NB4 (cell line): ENCODE results near the gene RPS15.
"Not testable (repeated sequence)": the region's sequence is repeated elsewhere in the genome, so short reads cannot be mapped to it uniquely, and the experiment has no call there.

ENCODE experiments used
- DNase-seq: peaks from one replicate; pipeline ENCODE4 v3.0.0; 2010; ENCODE audit warnings: low read depth
- H3K4me3 ChIP-seq: one replicate; pipeline ENCODE4 v1.5.1; 2011; ENCODE audit warnings: mild to moderate bottlenecking, low read depth, low read length, moderate library complexity
- CTCF ChIP-seq: IDR thresholded peaks from one replicate; pipeline ENCODE4 v1.5.1; 2012; ENCODE audit warnings: low read depth, low read length
- MYC ChIP-seq: IDR thresholded peaks from 2 replicates; pipeline ENCODE4 v1.6.1; 2011; ENCODE audit warnings: low read depth, low read length
- POLR2A ChIP-seq: IDR thresholded peaks from 2 replicates; pipeline ENCODE4 v1.6.1; 2011; ENCODE audit warnings: mild to moderate bottlenecking; ENCODE audit not compliant: insufficient read length; ENCODE audit errors: extremely low read depth
- TF ChIP-seq, protein P1 (sequence below): IDR thresholded peaks from 2 replicates; pipeline ENCODE4 v1.6.1; 2011; ENCODE audit warnings: low read depth, low read length

The RPS15 gene

GRCh38 chr19:1435378-1435989 lies 2.7 kb upstream of the RPS15 start:
- no peak for TF ChIP-seq MYC
- TF ChIP-seq CTCF: no peak
- no peak for TF ChIP-seq POLR2A
- TF ChIP-seq, protein P1, sequence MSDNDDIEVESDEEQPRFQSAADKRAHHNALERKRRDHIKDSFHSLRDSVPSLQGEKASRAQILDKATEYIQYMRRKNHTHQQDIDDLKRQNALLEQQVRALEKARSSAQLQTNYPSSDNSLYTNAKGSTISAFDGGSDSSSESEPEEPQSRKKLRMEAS: no peak
- no peak overlapping the region for H3K4me3 ChIP-seq
- DNase-seq: no peak

- no peak for DNase-seq
- TF ChIP-seq POLR2A: no peak
- TF ChIP-seq, protein P1: no peak
- no peak for TF ChIP-seq CTCF
- no peak for TF ChIP-seq MYC
- H3K4me3 ChIP-seq: no peak overlapping the region
Measured at GRCh38 chr19:1437609-1438008, 587 bp upstream of the RPS15 start.

GRCh38 chr19:1438933-1439354 lies 748 bp downstream of the RPS15 start:
- TF ChIP-seq CTCF (no peak), MYC (no peak), POLR2A (no peak)
- TF ChIP-seq, protein P1: no peak
- no peak for DNase-seq
- peak overlapping the region; percentile 83 for H3K4me3 ChIP-seq

- peak overlapping the region; percentile 83 for H3K4me3 ChIP-seq
- DNase-seq: not testable (repeated sequence)
Measured at GRCh38 chr19:1439525-1440417, 1.6 kb downstream of the RPS15 start.

GRCh38 chr19:1440418-1440801 lies 2.2 kb downstream of the RPS15 start:
- TF ChIP-seq POLR2A (no peak), CTCF (no peak), MYC (no peak)
- TF ChIP-seq, protein P1: no peak
- no peak overlapping the region for H3K4me3 ChIP-seq

DNA sequence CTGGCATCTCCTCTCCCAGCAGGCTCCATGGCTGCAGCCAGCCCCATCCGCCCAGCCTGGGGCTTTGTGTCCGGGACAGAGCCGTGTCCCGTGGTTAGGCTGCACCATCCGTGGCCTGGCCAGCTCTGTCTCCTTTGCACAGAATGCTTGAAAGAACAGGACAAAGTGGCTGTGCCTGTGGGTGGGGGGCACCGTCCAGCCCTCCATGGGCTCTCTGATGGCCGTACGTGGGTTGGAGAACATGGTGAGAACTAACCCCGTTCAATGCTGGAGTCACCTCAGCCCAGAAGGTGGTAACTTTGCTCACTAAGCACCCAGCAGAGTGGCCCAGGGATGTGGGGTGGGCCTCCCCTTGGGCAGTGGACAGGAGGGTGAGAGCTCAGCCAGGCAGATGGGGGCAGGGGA lies 2.8 kb downstream of the RPS15 start:
- DNase-seq: no peak
- TF ChIP-seq MYC: no peak
- TF ChIP-seq, protein P1: no peak
- TF ChIP-seq CTCF: no peak
- TF ChIP-seq POLR2A: no peak
- H3K4me3 ChIP-seq: no peak overlapping the region

More at GRCh38 chr19:1440418-1440801, 2.2 kb downstream of the RPS15 start:
- DNase-seq: no peak
